ENCODE measurements around the gene PGD. TPM values are rescaled to one million over a fixed set of nuclear protein-coding genes. Genes with fewer than 3 reads are reported as not detected.
A peak's percentile ranks its signal among the peaks of the same experiment; 100 is the strongest.
"Not testable (repeated sequence)": the region's sequence is repeated elsewhere in the genome, so short reads cannot be mapped to it uniquely, and the experiment has no call there.

PGD gene
- total and polyA plus RNA-seq, 2 experiments from 2014 or later, result 174 to 305 TPM

- Histone ChIP-seq H3K9me2 (ENCODE audit: insufficient read depth) (no peaks in the 10 kb centered on the region), H3K4me3 (no peak overlapping the region), H3K36me3 (ENCODE audit: insufficient read depth) (peaks cover 14% of the 10 kb centered on the region), H3K79me2 (replicated peaks; ENCODE audit: insufficient read depth) (no peaks in the 10 kb centered on the region), H2AFZ (no peak overlapping the region), H3K4me2 (no peak overlapping the region), H3K4me1 (ENCODE audit: insufficient read depth) (peaks cover 9% of the 10 kb centered on the region), H3K27ac (ENCODE audit: low read depth) (no peak overlapping the region), H3K27me3 (ENCODE audit: insufficient read depth) (no peaks in the 10 kb centered on the region), H3F3A (replicated peaks; ENCODE audit: low read depth) (peaks cover 10% of the 10 kb centered on the region; the same call in 1 of the 2 replicates), H4K20me1 (replicated peaks; ENCODE audit: insufficient read depth) (no peaks in the 10 kb centered on the region)
- Mint-ChIP-seq H3K27ac (no peak overlapping the region), H3K4me3 (no peak overlapping the region), H3K36me3 (ENCODE audit: low read depth) (peaks cover 28% of the 10 kb centered on the region), H3K27me3 (ENCODE audit: insufficient read depth, low read depth, poor library complexity) (peaks cover 8% of the 10 kb centered on the region), H3K9me3 (peaks cover 5% of the 10 kb centered on the region; the same call in 2 of the 3 replicates), H3K4me1 (peaks cover 8% of the 10 kb centered on the region)
- DNase-seq (ENCODE audit: low spot score), result peak; percentile 45
- TF ChIP-seq JUNB (IDR thresholded peaks at IDR 0.05; ENCODE audit: unreplicated experiment), result no peak
- TF ChIP-seq CTCF (conservative IDR thresholded peaks at IDR 0.05; ENCODE audit: low read depth in 2 of 2), result peak; percentile 52 to 56
- ATAC-seq, result peak; percentile 46
These were observed 57.2 kb downstream of the PGD start for GRCh38 chr1:10456048-10456447.

- TF ChIP-seq ETS1 (IDR thresholded peaks at IDR 0.05) (no peak), EZH2 (IDR thresholded peaks at IDR 0.05; ENCODE audit: low read depth, unreplicated experiment) (no peak), POLR2AphosphoS5 (IDR thresholded peaks at IDR 0.05; ENCODE audit: low read depth) (no peak), ZNF114 (CRISPR knock-in tag; IDR thresholded peaks at IDR 0.05) (no peak), ZNF331 (CRISPR knock-in tag; IDR thresholded peaks at IDR 0.05; ENCODE audit: low read depth) (no peak), CREB1 (CRISPR knock-in tag; IDR thresholded peaks at IDR 0.05; ENCODE audit: low read depth) (no peak), EZH2phosphoT487 (IDR thresholded peaks at IDR 0.05; ENCODE audit: unreplicated experiment) (no peak), CTCF (conservative IDR thresholded peaks at IDR 0.05; ENCODE audit: low read depth in 2 of 2) (no peak), STAT1 (IDR thresholded peaks at IDR 0.05; ENCODE audit: unreplicated experiment) (no peak)
- Histone ChIP-seq H3K4me2 (no peak overlapping the region), H3K79me2 (replicated peaks; ENCODE audit: insufficient read depth) (no peaks in the 10 kb centered on the region), H3F3A (replicated peaks; ENCODE audit: low read depth) (peaks cover 12% of the 10 kb centered on the region; the same call in 1 of the 2 replicates), H3K27ac (ENCODE audit: low read depth) (peak overlapping the region; percentile 59; the same call in 1 of the 2 replicates), H2AFZ (no peak overlapping the region), H3K4me1 (ENCODE audit: insufficient read depth) (peaks cover 3% of the 10 kb centered on the region), H3K36me3 (ENCODE audit: insufficient read depth) (peaks cover 16% of the 10 kb centered on the region), H3K4me3 (no peak overlapping the region), H3K27me3 (ENCODE audit: insufficient read depth) (no peaks in the 10 kb centered on the region), H4K20me1 (replicated peaks; ENCODE audit: insufficient read depth) (no peaks in the 10 kb centered on the region), H3K9me2 (ENCODE audit: insufficient read depth) (no peaks in the 10 kb centered on the region)
- Mint-ChIP-seq H3K27me3 (ENCODE audit: insufficient read depth, low read depth, poor library complexity) (peaks cover 8% of the 10 kb centered on the region), H3K4me1 (peaks cover 2% of the 10 kb centered on the region), H3K36me3 (ENCODE audit: low read depth) (peaks cover 34% of the 10 kb centered on the region), H3K9me3 (peaks cover 5% of the 10 kb centered on the region; the same call in 2 of the 3 replicates), H3K27ac (no peak overlapping the region), H3K4me3 (no peak overlapping the region)
- no peak for DNase-seq (ENCODE audit: low spot score)
- no peak for ATAC-seq
These were observed 57.8 kb downstream of the PGD start for GRCh38 chr1:10456661-10457060.

- Histone ChIP-seq H3K27ac (ENCODE audit: low read depth) (0 out of 2 replicates have a peak overlapping the region, but pooled peaks have one; percentile 59), H3F3A (replicated peaks; ENCODE audit: low read depth) (peaks cover 20% of the 10 kb centered on the region; the same call in 1 of the 2 replicates), H3K36me3 (ENCODE audit: insufficient read depth) (peaks cover 18% of the 10 kb centered on the region)
- H3K9me2 ChIP-seq (ENCODE audit: insufficient read depth); H3K79me2 ChIP-seq (replicated peaks; ENCODE audit: insufficient read depth); DNase-seq (ENCODE audit: low spot score); H3K4me1 Mint-ChIP-seq; ATAC-seq; H3K9me3 Mint-ChIP-seq; H3K4me1 ChIP-seq (ENCODE audit: insufficient read depth); H3K4me2 ChIP-seq; H2AFZ ChIP-seq; H3K4me3 ChIP-seq; H3K4me3 Mint-ChIP-seq; H4K20me1 ChIP-seq (replicated peaks; ENCODE audit: insufficient read depth); H3K27me3 Mint-ChIP-seq (ENCODE audit: insufficient read depth, low read depth, poor library complexity); H3K27ac Mint-ChIP-seq; H3K27me3 ChIP-seq (ENCODE audit: insufficient read depth): not testable (repeated sequence)
- peaks cover 42% of the 10 kb centered on the region for H3K36me3 Mint-ChIP-seq (ENCODE audit: low read depth)
These were observed 58.6 kb downstream of the PGD start for GRCh38 chr1:10457462-10457861.

All from GM23338 (cell line).